SH-SY5Y (cell line): Measurements from ENCODE around the gene FIG4.

Experiments used
- GATA2 ChIP-seq: IDR thresholded peaks from 2 replicates; pipeline ENCODE4 v1.6.1; 2011; ENCODE audit warnings: mild to moderate bottlenecking, low read depth, low read length
- GATA3 ChIP-seq: IDR thresholded peaks from 2 replicates; pipeline ENCODE4 v1.6.1; 2011; ENCODE audit warnings: low read depth, mild to moderate bottlenecking, low read length, moderate library complexity

DNA sequence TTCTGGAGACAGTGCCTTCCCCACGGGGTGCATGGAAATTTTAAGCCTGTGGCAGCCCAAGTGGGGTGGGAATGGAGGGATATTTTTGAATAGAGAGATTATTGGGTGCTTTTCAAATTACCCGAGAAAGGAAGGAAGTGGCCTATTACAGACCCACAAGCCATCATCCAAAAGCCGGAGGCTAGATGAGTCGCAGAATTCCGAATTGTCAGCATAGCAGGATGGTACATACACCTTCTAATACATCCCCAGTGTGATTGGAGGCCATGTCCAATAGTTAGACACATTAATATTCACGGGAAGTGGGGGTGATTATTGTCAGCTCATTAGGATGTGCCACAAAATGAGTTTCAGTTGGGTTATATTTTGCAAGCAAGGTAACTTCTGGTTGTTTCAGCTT, 133.0 kb downstream of the FIG4 start:
- no peak for TF ChIP-seq GATA2
- TF ChIP-seq GATA3 = no peak
